Fibroblast of skin of back (primary cell): ENCODE results near the gene DCUN1D4.
"Not testable (repeated sequence)": the region's sequence is repeated elsewhere in the genome, so short reads cannot be mapped to it uniquely, and the experiment has no call there.

Source experiments
- DNase-seq: peaks from one replicate; pipeline ENCODE4 v3.0.0-alpha.2; 2013

DCUN1D4 gene

DNA sequence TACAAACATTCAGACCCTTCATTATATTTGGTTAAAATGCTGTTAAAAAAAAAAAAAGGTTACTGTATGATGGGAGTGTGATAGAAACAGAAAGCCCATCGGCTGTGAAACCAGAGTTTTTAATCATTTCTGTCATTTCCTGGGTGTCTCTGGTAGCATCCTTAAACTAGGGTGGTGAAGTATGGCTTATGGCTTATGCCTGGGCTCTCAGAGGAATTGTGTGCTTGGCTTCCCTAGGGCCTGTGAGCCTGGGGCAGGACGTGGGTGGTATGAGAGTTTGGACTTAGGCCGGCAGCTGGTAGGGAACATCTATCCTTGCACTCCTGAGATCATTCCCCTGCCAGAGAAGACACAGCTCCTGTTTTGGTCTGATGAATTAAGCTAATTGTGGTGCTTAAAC is 52.2 kb downstream of the DCUN1D4 start:
- DNase-seq: no peak

- peak; percentile 74 for DNase-seq
Observed at GRCh38 chr4:51895816-51896408, 53.0 kb downstream of the DCUN1D4 start.

DNA sequence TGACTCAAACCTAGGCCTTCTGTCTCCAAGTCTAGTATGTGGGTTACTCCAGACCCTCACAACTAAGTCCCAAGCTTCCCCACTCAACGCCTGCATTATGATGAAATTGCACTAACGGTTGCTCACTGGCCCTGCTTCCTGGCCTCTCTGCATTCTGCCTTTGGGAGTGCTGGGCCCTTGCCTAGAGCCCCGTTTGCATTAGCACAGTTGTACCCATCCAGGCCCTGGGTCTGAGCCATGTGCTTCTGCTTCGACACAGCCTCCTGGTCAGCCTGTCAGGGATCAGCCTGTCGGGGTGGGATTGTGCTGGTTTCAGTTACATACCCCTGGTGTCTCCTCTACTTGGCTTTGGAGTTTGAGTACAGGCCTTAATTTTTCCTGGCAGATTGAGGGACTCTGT is 58.4 kb downstream of the DCUN1D4 start:
- no peak for DNase-seq

GRCh38 chr4:51906167-51906958 is 63.4 kb downstream of the DCUN1D4 start:
- no peak for DNase-seq

DNA sequence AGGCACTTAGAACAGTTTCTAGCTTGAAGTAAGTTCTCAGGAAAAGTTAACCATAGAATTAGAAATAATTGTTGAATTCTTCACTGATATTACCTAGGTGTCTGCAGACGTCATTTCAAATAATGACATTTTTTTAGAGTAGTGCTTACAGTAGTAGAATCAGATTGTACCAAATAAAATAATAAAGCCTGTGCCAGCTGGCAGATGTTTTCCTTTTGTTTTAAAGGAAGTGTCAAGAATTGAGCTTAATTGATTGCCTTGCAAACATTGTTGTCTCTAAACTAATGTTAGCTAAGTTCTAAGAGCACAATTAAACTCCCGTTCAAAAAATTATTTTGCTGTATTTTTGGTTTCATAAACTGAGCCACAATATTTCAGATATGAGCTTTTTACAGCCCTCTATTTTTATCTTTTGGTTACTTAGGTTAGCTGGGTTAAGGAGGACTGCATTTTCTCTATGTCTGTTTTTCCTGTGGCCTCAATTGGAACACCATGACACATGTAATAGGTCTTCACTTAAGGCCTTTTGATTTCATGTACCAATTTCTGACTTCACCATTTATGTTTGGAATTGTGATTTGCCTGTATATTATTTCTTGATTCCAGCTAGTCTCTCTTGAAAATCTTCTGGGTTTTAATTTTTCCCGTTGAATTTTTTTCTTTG is 64.2 kb downstream of the DCUN1D4 start:
- DNase-seq: no peak

GRCh38 chr4:51909236-51909703 is 66.3 kb downstream of the DCUN1D4 start:
- DNase-seq: no peak

DNA sequence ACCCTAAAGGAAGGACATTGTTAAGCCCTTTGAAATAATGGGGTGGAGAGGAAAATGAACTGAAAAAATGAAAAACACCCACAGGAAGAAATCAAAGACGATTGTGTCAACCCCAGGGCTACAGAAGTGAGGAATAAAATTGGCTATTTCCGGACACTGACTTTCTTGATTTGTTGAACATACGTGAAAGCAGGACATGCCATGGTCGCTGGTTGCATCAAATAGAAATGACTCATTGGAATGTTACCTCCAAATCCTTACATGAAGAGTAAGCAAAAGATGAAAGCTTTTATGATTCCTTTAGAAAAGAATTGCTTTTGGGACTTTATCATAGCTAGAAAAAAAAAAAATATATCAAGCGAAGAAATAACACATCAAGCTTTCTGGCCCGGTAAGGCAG is 75.3 kb downstream of the DCUN1D4 start:
- DNase-seq: peak; percentile 25

DNA sequence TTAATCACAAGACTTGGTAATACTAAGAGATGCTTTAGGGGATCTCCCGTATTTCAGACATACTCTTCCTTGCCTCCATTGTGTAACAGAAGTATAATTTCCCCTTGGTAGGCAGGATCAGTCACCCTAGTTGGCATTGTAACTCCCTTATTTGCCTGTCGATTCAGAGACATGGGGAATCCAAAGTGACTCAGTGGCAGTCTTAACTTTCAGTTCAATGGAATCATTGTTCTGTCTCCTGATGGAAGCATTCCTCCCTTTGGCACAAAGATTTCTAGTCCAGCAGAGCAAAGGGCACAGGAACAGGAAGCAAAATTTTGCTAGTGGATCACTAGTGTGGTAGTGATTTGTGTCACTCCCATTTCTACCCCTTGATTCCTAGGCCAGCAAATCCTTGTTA is 80.4 kb downstream of the DCUN1D4 start:
- no peak for DNase-seq

DNA sequence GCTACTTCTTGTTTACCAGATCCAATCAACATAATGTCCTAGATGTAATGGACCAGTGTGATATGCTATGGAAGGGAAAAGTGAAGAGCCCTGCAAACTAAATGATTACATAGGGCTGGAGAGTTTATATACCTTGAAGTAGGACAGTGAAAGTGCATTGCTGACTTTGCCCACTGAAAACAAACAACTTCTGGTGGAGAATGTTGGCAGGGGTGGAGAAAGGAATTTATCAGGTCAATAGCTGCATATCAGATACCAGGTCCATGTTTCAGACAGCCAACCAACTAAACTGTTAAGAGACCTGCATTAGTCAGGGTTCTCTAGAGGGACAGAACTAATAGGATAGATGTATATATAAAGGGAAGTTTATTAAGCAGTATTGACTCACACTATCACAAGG is 82.4 kb downstream of the DCUN1D4 start:
- no peak for DNase-seq

GRCh38 chr4:51930557-51930956 is 87.6 kb downstream of the DCUN1D4 start:
- DNase-seq: no peak

- DNase-seq: peak; percentile 32
Observed at GRCh38 chr4:51931461-51931860, 88.5 kb downstream of the DCUN1D4 start.

DNA sequence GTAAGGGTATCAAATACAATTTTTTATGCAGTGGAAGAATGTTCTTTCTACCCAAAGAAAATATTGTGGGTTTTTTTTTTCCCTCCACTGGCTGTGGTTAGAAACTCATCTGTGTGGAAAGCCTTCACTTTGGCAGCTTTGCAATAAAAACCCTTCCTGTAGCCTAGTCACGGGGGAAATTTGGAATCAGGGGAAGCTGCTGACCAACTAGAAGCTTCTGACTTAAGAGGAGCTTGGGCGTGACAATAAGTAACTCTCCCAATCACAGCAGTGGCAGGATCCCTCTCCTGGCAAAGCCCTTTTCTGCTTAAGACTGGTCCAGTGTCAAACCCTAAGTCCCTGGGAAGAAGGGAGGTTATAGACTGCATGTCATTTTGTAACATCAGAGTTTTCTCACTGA is 89.3 kb downstream of the DCUN1D4 start:
- peak; percentile 61 for DNase-seq

DNA sequence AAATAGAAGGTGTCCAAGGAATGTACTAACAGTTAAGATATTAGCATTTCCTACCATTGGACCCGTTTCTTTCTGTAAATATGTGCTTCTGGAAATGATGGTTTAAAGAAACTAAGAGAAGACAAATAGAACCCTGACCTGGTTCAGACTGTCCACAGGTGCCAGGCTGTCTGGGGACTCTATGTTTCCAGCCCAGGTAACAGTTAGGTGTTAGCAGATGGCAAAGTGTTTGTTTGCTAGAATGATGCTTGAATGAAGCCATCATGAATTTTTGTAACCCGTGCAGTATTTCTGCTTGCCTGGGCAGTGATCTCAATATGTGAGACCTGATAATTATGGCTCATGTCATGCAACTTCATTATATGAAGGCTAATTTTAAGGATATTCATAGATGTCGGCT is 89.7 kb downstream of the DCUN1D4 start:
- no peak for DNase-seq

DNA sequence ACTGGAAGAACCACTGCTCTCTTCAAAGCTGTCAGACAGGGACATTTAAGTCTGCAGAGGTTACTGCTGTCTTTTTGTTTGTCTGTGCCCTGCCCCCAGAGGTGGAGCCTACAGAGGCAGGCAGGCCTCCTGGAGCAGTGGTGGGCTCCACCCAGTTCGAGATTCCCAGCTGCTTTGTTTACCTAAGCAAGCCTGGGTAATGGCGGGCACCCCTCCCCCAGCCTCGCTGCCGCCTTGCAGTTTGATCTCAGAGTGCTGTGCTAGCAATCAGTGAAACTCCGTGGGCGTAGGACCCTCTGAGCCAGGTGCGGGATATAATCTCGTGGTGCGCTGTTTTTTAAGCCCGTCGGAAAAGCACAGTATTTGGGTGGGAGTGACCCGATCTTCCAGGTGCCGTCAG is 97.5 kb downstream of the DCUN1D4 start:
- not testable (repeated sequence) for DNase-seq

DNA sequence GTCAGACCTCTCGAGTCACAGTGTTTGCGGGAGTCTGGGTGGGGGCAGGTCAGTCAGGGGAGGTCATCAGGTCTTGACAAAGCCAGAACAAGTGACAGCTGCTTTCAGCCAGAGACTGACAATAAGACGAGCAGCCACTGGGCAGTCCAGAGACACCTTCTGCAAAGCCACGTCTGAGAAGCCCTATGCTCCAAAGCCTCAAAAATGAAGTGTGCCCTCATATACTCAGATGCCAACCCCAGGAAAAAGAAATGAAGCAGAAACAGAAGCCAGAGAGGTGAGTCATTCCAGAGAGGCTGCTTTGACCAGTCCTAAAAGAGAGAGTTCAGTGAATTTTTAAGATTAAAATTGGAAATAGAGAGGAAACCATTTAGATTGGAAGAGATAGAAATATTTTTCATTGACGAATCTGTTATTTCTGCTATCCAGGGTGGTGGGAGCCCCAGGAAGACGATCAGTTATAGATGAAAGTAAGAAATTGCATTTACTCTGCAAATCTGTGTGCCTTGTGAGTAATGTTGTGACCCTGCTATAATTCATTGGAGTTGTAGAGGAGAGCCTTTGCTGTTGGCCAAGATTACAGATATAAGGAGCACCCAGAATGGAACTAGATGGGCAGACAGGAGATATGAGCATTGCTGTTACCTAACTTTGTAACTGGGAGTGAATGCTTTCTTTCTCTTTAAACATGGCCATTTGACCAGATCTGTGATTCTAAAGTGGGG is 99.3 kb downstream of the DCUN1D4 start:
- DNase-seq: no peak

- no peak for DNase-seq
Observed at GRCh38 chr4:51942833-51943215, 99.9 kb downstream of the DCUN1D4 start.

DNA sequence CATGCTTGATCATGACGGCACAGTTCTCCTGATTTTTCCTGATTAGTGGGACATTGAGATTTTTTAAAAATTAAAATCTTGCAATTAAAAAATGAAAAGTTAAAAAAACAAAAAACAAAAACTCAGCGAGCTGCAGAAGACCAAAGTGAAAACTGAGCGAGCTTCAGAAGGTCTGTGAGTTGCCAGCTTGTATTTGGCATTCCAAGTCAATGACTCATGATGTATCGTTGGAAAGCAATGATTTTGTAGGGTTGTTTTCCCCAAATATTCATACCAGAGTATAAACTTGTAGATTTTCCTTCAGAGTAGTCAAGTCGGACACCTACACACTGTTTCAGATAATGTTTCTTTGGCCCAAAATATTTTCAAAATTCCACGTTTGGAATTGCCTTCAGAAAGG is 100.3 kb downstream of the DCUN1D4 start:
- DNase-seq: peak; percentile 43

DNA sequence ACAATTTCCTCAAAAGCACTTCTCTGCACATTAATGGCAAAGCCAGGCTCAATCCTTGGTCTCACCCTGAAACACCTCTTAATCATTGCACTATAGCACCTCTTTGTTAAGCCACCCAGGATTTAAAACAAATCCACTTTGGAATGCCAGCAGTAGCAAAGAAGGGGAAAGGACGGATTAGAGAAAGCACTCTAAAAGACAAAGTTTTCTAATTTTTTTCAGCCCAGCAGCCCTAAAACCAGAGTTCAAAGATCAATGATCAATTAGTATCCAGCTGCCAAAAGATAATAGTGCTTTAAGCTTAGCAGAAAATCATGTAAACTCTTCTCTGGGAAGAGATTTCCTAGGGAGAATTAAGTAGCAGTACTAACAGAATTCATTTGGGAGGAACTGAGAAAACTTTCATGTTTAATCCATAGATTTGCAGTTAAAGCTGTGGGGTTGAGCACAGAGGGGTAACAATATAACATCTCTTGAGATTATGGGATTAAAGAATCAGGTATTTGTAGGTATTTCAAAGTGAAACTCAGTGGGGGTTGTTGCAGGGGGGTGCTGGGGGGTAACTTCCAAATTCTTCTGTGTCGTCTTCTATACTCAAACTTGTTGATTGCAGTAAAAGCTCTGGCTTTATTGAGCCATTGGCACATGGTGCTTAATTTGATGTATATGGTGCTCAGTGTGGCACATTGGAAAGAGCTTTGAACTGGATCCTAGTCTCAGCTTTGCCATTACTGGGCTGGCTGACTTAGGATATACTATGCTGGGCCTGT is 115.4 kb downstream of the DCUN1D4 start:
- no peak for DNase-seq

DNA sequence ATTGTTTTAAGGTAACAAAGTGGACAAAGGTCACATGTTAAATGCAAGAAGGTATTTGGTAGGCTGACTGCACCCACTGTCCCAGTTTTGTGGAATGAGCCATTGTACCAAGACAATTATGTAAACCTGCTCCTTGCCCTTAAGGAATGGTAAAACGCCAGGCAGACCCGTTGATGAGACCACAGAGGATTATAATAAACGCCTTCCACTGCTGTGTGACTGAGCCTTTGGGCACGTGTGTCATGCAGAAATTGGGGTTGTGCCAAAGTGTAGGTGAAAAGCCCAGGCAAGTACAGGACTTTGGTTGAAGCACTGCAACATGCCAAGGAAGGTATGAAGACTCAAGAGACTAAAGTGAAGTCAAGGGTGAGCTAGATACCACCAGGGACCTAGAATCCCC is 117.5 kb downstream of the DCUN1D4 start:
- no peak for DNase-seq

- DNase-seq: no peak
Observed at GRCh38 chr4:51963841-51964517, 121.0 kb downstream of the DCUN1D4 start.

DNA sequence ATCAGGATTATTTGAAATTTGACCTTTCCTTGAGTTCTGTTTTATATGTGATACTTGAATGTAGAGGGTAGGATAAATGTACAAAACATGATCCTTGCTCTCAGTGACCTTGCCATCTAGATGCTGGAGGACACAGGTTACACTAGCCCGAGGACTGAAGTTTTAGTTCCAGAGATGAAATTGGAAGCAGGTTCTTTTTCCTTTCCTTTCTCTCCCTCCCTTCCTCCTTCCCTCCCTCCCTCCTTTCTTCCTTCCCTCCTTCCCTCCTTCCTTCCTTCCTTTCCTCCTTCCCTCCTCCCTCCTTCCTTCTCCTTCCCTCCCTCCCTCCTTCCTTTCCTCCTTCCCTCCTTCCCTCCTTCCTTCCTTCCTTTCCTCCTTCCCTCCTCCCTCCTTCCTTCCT is 122.9 kb downstream of the DCUN1D4 start:
- no peak for DNase-seq
